Neural cell (in vitro differentiated cells): ENCODE data around the gene TNRC6C. TPM values are rescaled to one million over a fixed set of nuclear protein-coding genes. Genes with fewer than 3 reads are reported as not detected.

Experiments
- H2AFZ ChIP-seq: fragments of 200-600, 300-800 bp; sonication (generic), shearing (Covaris generic); 2 replicates; pipeline ENCODE4 v1.6.0; 2014; ENCODE audit warnings: low read depth, mild to moderate bottlenecking, antibody characterized with exemption, low read length, moderate library complexity
- H3F3A ChIP-seq: fragments of 200-600 bp; shearing (Covaris generic); 2 replicates; pipeline ENCODE4 v1.6.1; 2016; ENCODE audit warnings: mild to moderate bottlenecking, moderate library complexity, mixed read lengths, antibody characterized with exemption, low read length; ENCODE audit not compliant: insufficient read depth, poor library complexity, severe bottlenecking
- H3K27ac ChIP-seq: fragments of 200-600, 300-800 bp; sonication (generic), shearing (Covaris generic); 2 replicates; pipeline ENCODE4 v1.5.1; 2014; ENCODE audit warnings: mild to moderate bottlenecking, low read length, moderate library complexity
- H3K27me3 ChIP-seq: fragments of 300-800, 200-600 bp; sonication (generic), shearing (Covaris generic); 2 replicates; pipeline ENCODE4 v1.6.0; 2014; ENCODE audit warnings: mild to moderate bottlenecking, low read depth, low read length, moderate library complexity; ENCODE audit not compliant: insufficient read depth
- H3K36me3 ChIP-seq: fragments of 300-800, 200-600 bp; sonication (generic), shearing (Covaris generic); 2 replicates; pipeline ENCODE4 v1.5.1; 2014; ENCODE audit warnings: mild to moderate bottlenecking, antibody characterized with exemption, low read length, moderate library complexity; ENCODE audit not compliant: insufficient read depth
- H3K4me2 ChIP-seq: fragments of 300-800, 200-600 bp; sonication (generic), shearing (Covaris generic); 2 replicates; pipeline ENCODE4 v1.6.0; 2014; ENCODE audit warnings: mild to moderate bottlenecking, low read length
- H3K4me3 ChIP-seq: fragments of 300-800, 200-600 bp; sonication (generic), shearing (Covaris generic); 2 replicates; pipeline ENCODE4 v1.5.1; 2014; ENCODE audit warnings: mild to moderate bottlenecking, low read length, moderate library complexity
- H3K79me2 ChIP-seq: fragments of 200-600 bp; shearing (Covaris generic); replicated peaks from 2 replicates; pipeline ENCODE4 v1.6.0; 2014; ENCODE audit warnings: mild to moderate bottlenecking, low read length, moderate library complexity; ENCODE audit not compliant: insufficient read depth
- H3K9ac ChIP-seq: fragments of 300-800, 200-600 bp; sonication (generic), shearing (Covaris generic); 2 replicates; pipeline ENCODE4 v1.6.1; 2016; ENCODE audit warnings: mild to moderate bottlenecking, low read length, mixed read lengths
- H3K9me2 ChIP-seq: fragments of 200-600 bp; shearing (Covaris generic); 2 replicates; pipeline ENCODE4 v1.6.1; 2016; ENCODE audit warnings: mild to moderate bottlenecking, low read length, mixed read lengths; ENCODE audit not compliant: insufficient read depth
- H3K9me3 ChIP-seq: fragments of 200-600, 300-800 bp; sonication (generic), shearing (Covaris generic); 2 replicates; pipeline ENCODE4 v1.6.1; 2016; ENCODE audit warnings: mild to moderate bottlenecking, mixed run types, low read length, moderate library complexity, mixed read lengths
- H4K20me1 ChIP-seq: fragments of 200-600 bp; shearing (Covaris generic); 2 replicates; pipeline ENCODE4 v1.6.1; 2016; ENCODE audit warnings: mild to moderate bottlenecking, mixed run types; ENCODE audit not compliant: insufficient read depth
- EP300 ChIP-seq: fragments of 450-650 bp; conservative IDR thresholded peaks from 2 replicates; pipeline ENCODE4 v1.6.1; 2014; ENCODE audit warnings: antibody characterized with exemption, mild to moderate bottlenecking, moderate library complexity; ENCODE audit not compliant: poor library complexity, severe bottlenecking
- EZH2 ChIP-seq: fragments of 200-600, 300-800 bp; shearing (Covaris generic), sonication (generic); IDR thresholded peaks from 2 replicates; pipeline ENCODE4 v1.6.1; 2014; ENCODE audit warnings: antibody characterized with exemption, low read length, borderline replicate concordance, mild to moderate bottlenecking; ENCODE audit not compliant: insufficient read depth, poor library complexity, severe bottlenecking
- MXI1 ChIP-seq: fragments of 450-650 bp; conservative IDR thresholded peaks from 2 replicates; pipeline ENCODE4 v1.6.1; 2014; ENCODE audit warnings: antibody characterized with exemption, mild to moderate bottlenecking; ENCODE audit not compliant: poor library complexity, severe bottlenecking
- POLR2AphosphoS5 ChIP-seq: IDR thresholded peaks from 2 replicates; pipeline ENCODE4 v1.6.1; 2012
- RAD21 ChIP-seq: fragments of 450-650 bp; conservative IDR thresholded peaks from 2 replicates; pipeline ENCODE4 v1.6.1; 2014; ENCODE audit warnings: antibody characterized with exemption, mild to moderate bottlenecking, moderate library complexity
- SMC3 ChIP-seq: fragments of 450-650 bp; conservative IDR thresholded peaks from 2 replicates; pipeline ENCODE4 v1.6.1; 2014; ENCODE audit warnings: antibody characterized with exemption, mild to moderate bottlenecking, moderate library complexity; ENCODE audit not compliant: poor library complexity
- TAF1 ChIP-seq: IDR thresholded peaks from 2 replicates; pipeline ENCODE4 v1.6.1; 2012; ENCODE audit warnings: low read depth
- polyA plus RNA-seq: library from polyadenylated mRNA; depleted of rRNA; stranded (reverse); fragments of >200 nt; gene quantifications from 2 replicates; pipeline ENCODE4 v1.2.3, GENCODE V29; 2014
- TF ChIP-seq, protein P1 (sequence below): IDR thresholded peaks from 2 replicates; pipeline ENCODE4 v1.6.1; 2012; ENCODE audit warnings: borderline replicate concordance
- TF ChIP-seq, protein P2 (sequence below): fragments of 450-650 bp; IDR thresholded peaks from 2 replicates; pipeline ENCODE4 v1.5.1; 2014; ENCODE audit warnings: antibody characterized with exemption, mild to moderate bottlenecking, moderate library complexity; ENCODE audit not compliant: poor library complexity, severe bottlenecking

The TNRC6C gene
- polyA plus RNA-seq, 1 donor from 2014 or later, result 15.4 TPM

- H3K4me3 ChIP-seq, result no peak overlapping the region
- H3K36me3 ChIP-seq, result peaks cover 17% of the 10 kb centered on the region
- TF ChIP-seq, protein P1, sequence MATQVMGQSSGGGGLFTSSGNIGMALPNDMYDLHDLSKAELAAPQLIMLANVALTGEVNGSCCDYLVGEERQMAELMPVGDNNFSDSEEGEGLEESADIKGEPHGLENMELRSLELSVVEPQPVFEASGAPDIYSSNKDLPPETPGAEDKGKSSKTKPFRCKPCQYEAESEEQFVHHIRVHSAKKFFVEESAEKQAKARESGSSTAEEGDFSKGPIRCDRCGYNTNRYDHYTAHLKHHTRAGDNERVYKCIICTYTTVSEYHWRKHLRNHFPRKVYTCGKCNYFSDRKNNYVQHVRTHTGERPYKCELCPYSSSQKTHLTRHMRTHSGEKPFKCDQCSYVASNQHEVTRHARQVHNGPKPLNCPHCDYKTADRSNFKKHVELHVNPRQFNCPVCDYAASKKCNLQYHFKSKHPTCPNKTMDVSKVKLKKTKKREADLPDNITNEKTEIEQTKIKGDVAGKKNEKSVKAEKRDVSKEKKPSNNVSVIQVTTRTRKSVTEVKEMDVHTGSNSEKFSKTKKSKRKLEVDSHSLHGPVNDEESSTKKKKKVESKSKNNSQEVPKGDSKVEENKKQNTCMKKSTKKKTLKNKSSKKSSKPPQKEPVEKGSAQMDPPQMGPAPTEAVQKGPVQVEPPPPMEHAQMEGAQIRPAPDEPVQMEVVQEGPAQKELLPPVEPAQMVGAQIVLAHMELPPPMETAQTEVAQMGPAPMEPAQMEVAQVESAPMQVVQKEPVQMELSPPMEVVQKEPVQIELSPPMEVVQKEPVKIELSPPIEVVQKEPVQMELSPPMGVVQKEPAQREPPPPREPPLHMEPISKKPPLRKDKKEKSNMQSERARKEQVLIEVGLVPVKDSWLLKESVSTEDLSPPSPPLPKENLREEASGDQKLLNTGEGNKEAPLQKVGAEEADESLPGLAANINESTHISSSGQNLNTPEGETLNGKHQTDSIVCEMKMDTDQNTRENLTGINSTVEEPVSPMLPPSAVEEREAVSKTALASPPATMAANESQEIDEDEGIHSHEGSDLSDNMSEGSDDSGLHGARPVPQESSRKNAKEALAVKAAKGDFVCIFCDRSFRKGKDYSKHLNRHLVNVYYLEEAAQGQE, result no peak
- no peak for TF ChIP-seq EP300
- no peak for TF ChIP-seq SMC3
- no peak for TF ChIP-seq EZH2
- TF ChIP-seq MXI1, result no peak
- TF ChIP-seq, protein P2, sequence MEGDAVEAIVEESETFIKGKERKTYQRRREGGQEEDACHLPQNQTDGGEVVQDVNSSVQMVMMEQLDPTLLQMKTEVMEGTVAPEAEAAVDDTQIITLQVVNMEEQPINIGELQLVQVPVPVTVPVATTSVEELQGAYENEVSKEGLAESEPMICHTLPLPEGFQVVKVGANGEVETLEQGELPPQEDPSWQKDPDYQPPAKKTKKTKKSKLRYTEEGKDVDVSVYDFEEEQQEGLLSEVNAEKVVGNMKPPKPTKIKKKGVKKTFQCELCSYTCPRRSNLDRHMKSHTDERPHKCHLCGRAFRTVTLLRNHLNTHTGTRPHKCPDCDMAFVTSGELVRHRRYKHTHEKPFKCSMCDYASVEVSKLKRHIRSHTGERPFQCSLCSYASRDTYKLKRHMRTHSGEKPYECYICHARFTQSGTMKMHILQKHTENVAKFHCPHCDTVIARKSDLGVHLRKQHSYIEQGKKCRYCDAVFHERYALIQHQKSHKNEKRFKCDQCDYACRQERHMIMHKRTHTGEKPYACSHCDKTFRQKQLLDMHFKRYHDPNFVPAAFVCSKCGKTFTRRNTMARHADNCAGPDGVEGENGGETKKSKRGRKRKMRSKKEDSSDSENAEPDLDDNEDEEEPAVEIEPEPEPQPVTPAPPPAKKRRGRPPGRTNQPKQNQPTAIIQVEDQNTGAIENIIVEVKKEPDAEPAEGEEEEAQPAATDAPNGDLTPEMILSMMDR, result no peak
- no peak for TF ChIP-seq POLR2AphosphoS5
- no peak for TF ChIP-seq TAF1
- no peak for TF ChIP-seq RAD21
- no peak overlapping the region for H3K27ac ChIP-seq
- no peak overlapping the region for H3K4me2 ChIP-seq
- H2AFZ ChIP-seq, result no peak overlapping the region
- no peaks in the 10 kb centered on the region for H3K27me3 ChIP-seq
- peaks cover 5% of the 10 kb centered on the region for H3K79me2 ChIP-seq
- H3K9me2 ChIP-seq, result no peaks in the 10 kb centered on the region
- no peak overlapping the region for H3K9ac ChIP-seq
- no peaks in the 10 kb centered on the region for H3F3A ChIP-seq
- no peaks in the 10 kb centered on the region for H4K20me1 ChIP-seq
- H3K9me3 ChIP-seq, result no peaks in the 10 kb centered on the region
Measured at GRCh38 chr17:78037280-78037679, 78.8 kb downstream of the TNRC6C start.

DNA sequence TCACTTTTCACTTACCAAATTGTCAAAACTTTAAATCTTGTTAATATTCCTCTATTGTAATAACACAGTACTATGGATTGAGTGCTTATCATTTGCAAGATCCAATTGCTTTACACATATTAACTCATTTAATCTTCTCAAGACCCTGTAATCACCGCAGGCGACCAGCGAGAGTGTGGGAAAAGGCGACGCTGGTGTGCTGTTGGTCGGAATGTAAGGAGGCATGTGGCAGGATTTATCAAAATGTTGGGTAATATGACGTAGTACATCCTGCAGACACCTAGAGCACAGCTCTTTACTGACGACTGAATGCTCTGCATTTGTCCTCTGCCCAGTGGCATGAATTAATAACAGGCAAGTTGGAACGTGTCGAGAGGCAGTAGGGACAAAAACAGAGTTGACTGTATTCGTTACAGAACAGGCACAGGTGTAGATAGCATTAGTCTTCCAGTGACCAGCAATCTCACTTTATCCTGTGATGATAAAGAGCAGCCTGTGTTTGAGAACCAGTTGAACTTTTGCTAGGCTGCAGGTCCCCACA, 80.3 kb downstream of the TNRC6C start:
- Histone ChIP-seq H3K4me3 (no peak overlapping the region), H3K36me3 (peaks cover 17% of the 10 kb centered on the region), H2AFZ (no peak overlapping the region), H3K27me3 (no peaks in the 10 kb centered on the region), H3K9ac (no peak overlapping the region), H3K4me2 (no peak overlapping the region), H3K9me2 (no peaks in the 10 kb centered on the region), H4K20me1 (peaks cover 5% of the 10 kb centered on the region), H3K27ac (no peak overlapping the region), H3K9me3 (no peaks in the 10 kb centered on the region), H3K79me2 (peaks cover 18% of the 10 kb centered on the region), H3F3A (no peaks in the 10 kb centered on the region)
- TF ChIP-seq RAD21 (no peak), MXI1 (no peak)

GRCh38 chr17:78039581-78039980, 81.1 kb downstream of the TNRC6C start:
- H2AFZ ChIP-seq, result no peak overlapping the region
- H3K27ac ChIP-seq, result no peak overlapping the region
- H3K36me3 ChIP-seq, result peaks cover 21% of the 10 kb centered on the region
- H3F3A ChIP-seq, result no peaks in the 10 kb centered on the region
- H3K79me2 ChIP-seq, result peaks cover 18% of the 10 kb centered on the region
- H3K4me2 ChIP-seq, result no peak overlapping the region
- H3K9ac ChIP-seq, result no peak overlapping the region
- H3K4me3 ChIP-seq, result no peak overlapping the region
- H3K9me2 ChIP-seq, result no peaks in the 10 kb centered on the region
- TF ChIP-seq, protein P2, result no peak
- TF ChIP-seq SMC3, result no peak
- no peak for TF ChIP-seq POLR2AphosphoS5
- no peak for TF ChIP-seq EP300
- no peak for TF ChIP-seq MXI1
- TF ChIP-seq, protein P1, result no peak
- TF ChIP-seq TAF1, result no peak
- TF ChIP-seq RAD21, result no peak
- no peak for TF ChIP-seq EZH2
- H3K9me3 ChIP-seq, result no peaks in the 10 kb centered on the region
- H4K20me1 ChIP-seq, result peaks cover 5% of the 10 kb centered on the region
- H3K27me3 ChIP-seq, result no peaks in the 10 kb centered on the region
